Parathyroid adenoma (tissue), 2 donors: ENCODE measurements around the gene FGG.

Experiments
- H2AFZ ChIP-seq: fragments of 300-600 bp; sonication (generic); one replicate; pipeline ENCODE4 v1.7.0; 2017; ENCODE audit warnings: antibody characterized with exemption, mild to moderate bottlenecking
- H3K27ac ChIP-seq: fragments of 300-600 bp; sonication (generic); one replicate; pipeline ENCODE4 v1.7.0; 2017
- H3K27me3 ChIP-seq: fragments of 300-600 bp; sonication (generic); one replicate; pipeline ENCODE4 v1.7.0; 2017; ENCODE audit warnings: low read length; ENCODE audit not compliant: control insufficient read depth, insufficient read depth
- H3K36me3 ChIP-seq: fragments of 300-600 bp; sonication (generic); one replicate; pipeline ENCODE4 v1.7.0; 2017; ENCODE audit warnings: low read length; ENCODE audit not compliant: control insufficient read depth, insufficient read depth
- H3K4me1 ChIP-seq: fragments of 300-600 bp; sonication (generic); one replicate; pipeline ENCODE4 v1.7.0; 2017; ENCODE audit warnings: control low read depth
- H3K4me2 ChIP-seq: fragments of 300-600 bp; sonication (generic); one replicate; pipeline ENCODE4 v1.7.0; 2017; ENCODE audit warnings: low read length
- H3K4me3 ChIP-seq: fragments of 300-600 bp; sonication (generic); one replicate; pipeline ENCODE4 v1.7.0; 2017; ENCODE audit warnings: low read depth, low read length
- H3K79me2 ChIP-seq: fragments of 300-600 bp; sonication (generic); one replicate; pipeline ENCODE4 v1.7.0; 2017; ENCODE audit warnings: control low read depth
- H3K9ac ChIP-seq: fragments of 300-600 bp; sonication (generic); one replicate; pipeline ENCODE4 v1.7.0; 2017; ENCODE audit warnings: mild to moderate bottlenecking
- H3K9me3 ChIP-seq: fragments of 300-600 bp; sonication (generic); one replicate; pipeline ENCODE4 v1.7.0; 2017; ENCODE audit warnings: low read length; ENCODE audit not compliant: control insufficient read depth
- TF ChIP-seq, protein P1 (sequence below): fragments of 300-600 bp; sonication (generic); IDR thresholded peaks from one replicate; pipeline ENCODE4 v1.7.0; 2017; ENCODE audit warnings: antibody characterized with exemption, mild to moderate bottlenecking
- donor health status: primary hyperparathyroidism.

FGG gene

DNA sequence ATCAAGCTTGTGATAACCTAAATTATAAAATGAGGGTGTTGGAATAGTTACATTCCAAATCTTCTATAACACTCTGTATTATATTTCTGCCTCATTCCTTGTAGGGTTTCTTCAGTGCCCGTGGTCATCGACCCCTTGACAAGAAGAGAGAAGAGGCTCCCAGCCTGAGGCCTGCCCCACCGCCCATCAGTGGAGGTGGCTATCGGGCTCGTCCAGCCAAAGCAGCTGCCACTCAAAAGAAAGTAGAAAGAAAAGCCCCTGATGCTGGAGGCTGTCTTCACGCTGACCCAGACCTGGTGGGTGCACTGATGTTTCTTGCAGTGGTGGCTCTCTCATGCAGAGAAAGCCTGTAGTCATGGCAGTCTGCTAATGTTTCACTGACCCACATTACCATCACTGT, 46.8 kb downstream of the FGG start:
- Histone ChIP-seq H3K4me1 (no peaks in the 10 kb centered on the region), H3K4me2 (no peak overlapping the region), H3K36me3 (no peaks in the 10 kb centered on the region), H3K27me3 (no peaks in the 10 kb centered on the region), H3K4me3 (no peak overlapping the region), H2AFZ (no peak overlapping the region), H3K9me3 (no peaks in the 10 kb centered on the region), H3K79me2 (no peaks in the 10 kb centered on the region), H3K27ac (no peak overlapping the region), H3K9ac (no peak overlapping the region)
- TF ChIP-seq, protein P1, sequence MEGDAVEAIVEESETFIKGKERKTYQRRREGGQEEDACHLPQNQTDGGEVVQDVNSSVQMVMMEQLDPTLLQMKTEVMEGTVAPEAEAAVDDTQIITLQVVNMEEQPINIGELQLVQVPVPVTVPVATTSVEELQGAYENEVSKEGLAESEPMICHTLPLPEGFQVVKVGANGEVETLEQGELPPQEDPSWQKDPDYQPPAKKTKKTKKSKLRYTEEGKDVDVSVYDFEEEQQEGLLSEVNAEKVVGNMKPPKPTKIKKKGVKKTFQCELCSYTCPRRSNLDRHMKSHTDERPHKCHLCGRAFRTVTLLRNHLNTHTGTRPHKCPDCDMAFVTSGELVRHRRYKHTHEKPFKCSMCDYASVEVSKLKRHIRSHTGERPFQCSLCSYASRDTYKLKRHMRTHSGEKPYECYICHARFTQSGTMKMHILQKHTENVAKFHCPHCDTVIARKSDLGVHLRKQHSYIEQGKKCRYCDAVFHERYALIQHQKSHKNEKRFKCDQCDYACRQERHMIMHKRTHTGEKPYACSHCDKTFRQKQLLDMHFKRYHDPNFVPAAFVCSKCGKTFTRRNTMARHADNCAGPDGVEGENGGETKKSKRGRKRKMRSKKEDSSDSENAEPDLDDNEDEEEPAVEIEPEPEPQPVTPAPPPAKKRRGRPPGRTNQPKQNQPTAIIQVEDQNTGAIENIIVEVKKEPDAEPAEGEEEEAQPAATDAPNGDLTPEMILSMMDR = no peak

DNA sequence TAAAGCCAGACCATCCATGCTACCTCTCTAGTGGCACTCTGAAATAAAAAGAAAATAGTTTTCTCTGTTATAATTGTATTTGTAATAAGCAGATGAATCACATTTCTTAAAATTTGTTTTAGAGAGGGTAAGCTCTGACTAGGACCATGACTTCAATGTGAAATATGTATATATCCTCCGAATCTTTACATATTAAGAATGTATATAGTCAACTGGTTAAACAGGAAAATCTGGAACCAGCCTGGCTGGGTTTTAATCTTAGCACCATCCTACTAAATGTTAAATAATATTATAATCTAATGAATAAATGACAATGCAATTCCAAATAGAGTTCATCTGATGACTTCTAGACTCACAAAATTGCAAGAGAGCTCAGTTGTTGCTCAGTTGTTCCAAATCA, 48.1 kb downstream of the FGG start:
- Histone ChIP-seq H3K27me3 (no peaks in the 10 kb centered on the region), H3K79me2 (no peaks in the 10 kb centered on the region), H3K9me3 (no peaks in the 10 kb centered on the region), H3K9ac (no peak overlapping the region), H2AFZ (no peak overlapping the region), H3K36me3 (no peaks in the 10 kb centered on the region), H3K4me3 (no peak overlapping the region), H3K27ac (no peak overlapping the region), H3K4me1 (no peaks in the 10 kb centered on the region), H3K4me2 (no peak overlapping the region)
- TF ChIP-seq, protein P1 = no peak

GRCh38 chr4:154562697-154563254, 49.7 kb downstream of the FGG start, which contains the start of gene FGB:
Gene FGB (plus strand): TSS chr4:154563011. CDS start chr4:154563019, 8 bp downstream.
- Histone ChIP-seq H3K27ac (no peak within 1 kb of the TSS), H3K4me3 (no peak within 1 kb of the TSS)

DNA sequence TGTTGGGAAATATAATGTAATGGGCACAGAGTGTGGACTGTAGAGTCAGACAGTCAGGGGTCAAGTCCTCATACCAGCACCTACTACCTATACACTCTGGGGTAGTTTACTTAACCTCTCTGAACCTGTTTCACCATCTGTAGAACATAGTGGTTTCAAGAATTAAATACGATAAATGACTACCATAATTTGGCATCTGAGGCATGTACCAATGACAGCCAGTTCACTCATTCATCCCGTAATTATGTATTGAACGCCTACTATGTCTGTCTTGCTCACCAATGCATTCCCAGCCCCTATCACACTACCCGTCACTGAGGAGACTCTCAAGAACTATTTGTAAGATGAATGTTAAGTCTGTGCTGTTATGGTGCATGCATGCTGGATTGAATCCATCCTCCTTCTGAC, 51.6 kb downstream of the FGG start:
- Histone ChIP-seq H3K27ac (no peak overlapping the region), H3K9me3 (no peaks in the 10 kb centered on the region), H3K9ac (no peak overlapping the region), H3K4me3 (no peak overlapping the region), H2AFZ (no peak overlapping the region), H3K27me3 (no peaks in the 10 kb centered on the region), H3K79me2 (no peaks in the 10 kb centered on the region), H3K4me2 (no peak overlapping the region), H3K36me3 (no peaks in the 10 kb centered on the region), H3K4me1 (no peaks in the 10 kb centered on the region)
- TF ChIP-seq, protein P1 = no peak

More at GRCh38 chr4:154562697-154563254, 49.7 kb downstream of the FGG start, which contains the start of gene FGB:
- Histone ChIP-seq H3K36me3 (no peaks in the 10 kb centered on the region), H3K4me1 (no peaks in the 10 kb centered on the region), H3K9me3 (no peaks in the 10 kb centered on the region), H3K4me2 (no peak within 1 kb of the TSS), H3K9ac (no peak within 1 kb of the TSS), H2AFZ (no peak within 1 kb of the TSS), H3K79me2 (no peaks in the 10 kb centered on the region), H3K27me3 (no peaks in the 10 kb centered on the region)
- TF ChIP-seq, protein P1 = no peak

DNA sequence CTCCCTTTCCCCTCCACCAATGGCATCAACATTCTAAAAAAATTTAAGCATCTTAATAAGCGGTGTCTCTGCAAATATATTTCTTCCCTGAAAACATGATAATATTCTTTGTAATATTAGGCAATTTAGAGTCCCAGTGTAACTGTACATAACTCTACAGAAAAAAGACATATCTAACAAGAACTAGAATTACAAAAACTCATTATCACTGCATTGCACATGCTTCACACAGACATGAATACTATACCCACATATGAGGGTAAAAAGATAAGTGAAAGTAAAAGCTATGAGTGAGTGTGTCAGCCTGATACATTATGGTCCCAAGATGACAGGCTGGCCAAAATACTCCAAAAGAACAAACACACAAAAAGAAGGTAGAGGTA, 52.0 kb downstream of the FGG start:
- no peak overlapping the region for H3K9ac ChIP-seq
- TF ChIP-seq, protein P1 = no peak
- no peaks in the 10 kb centered on the region for H3K79me2 ChIP-seq
- H2AFZ ChIP-seq = no peak overlapping the region
- H3K4me3 ChIP-seq = no peak overlapping the region
- H3K27ac ChIP-seq = no peak overlapping the region
- H3K27me3 ChIP-seq = no peaks in the 10 kb centered on the region
- no peaks in the 10 kb centered on the region for H3K9me3 ChIP-seq
- H3K36me3 ChIP-seq = no peaks in the 10 kb centered on the region
- no peaks in the 10 kb centered on the region for H3K4me1 ChIP-seq
- no peak overlapping the region for H3K4me2 ChIP-seq
